H1 (cell line): ENCODE results near the gene EIF4E3. TPM values are rescaled to one million over a fixed set of nuclear protein-coding genes. Genes with fewer than 3 reads are reported as not detected.

Source experiments
- ASH2L ChIP-seq: fragments of 200-600, 300-600 bp; sonication (generic); IDR thresholded peaks from one replicate; pipeline ENCODE4 v1.7.1; 2017; ENCODE audit warnings: low read length
- ATF2 ChIP-seq: IDR thresholded peaks from 2 replicates; pipeline ENCODE4 v1.6.1; 2012; ENCODE audit warnings: low read length, inconsistent platforms
- CEBPB ChIP-seq: IDR thresholded peaks from 2 replicates; pipeline ENCODE4 v1.6.1; 2012; ENCODE audit warnings: low read depth, low read length
- CHD7 ChIP-seq: fragments of 300-600 bp; sonication (generic); IDR thresholded peaks from 2 replicates; pipeline ENCODE4 v1.7.1; 2012; ENCODE audit warnings: low read length, moderate library complexity, mild to moderate bottlenecking, inconsistent platforms; ENCODE audit not compliant: insufficient replicate concordance
- RNF2 ChIP-seq: fragments of 200-900, 300-1000 bp; sonication (generic); IDR thresholded peaks from 2 replicates; pipeline ENCODE4 v1.7.1; 2016; ENCODE audit warnings: borderline replicate concordance, low read depth, mild to moderate bottlenecking, antibody characterized with exemption, low read length; ENCODE audit not compliant: poor library complexity, severe bottlenecking; ENCODE audit errors: missing control alignments
- SP1 ChIP-seq: IDR thresholded peaks from 2 replicates; pipeline ENCODE4 v1.6.1; 2011; ENCODE audit warnings: low read depth, low read length
- SP2 ChIP-seq: IDR thresholded peaks from 2 replicates; pipeline ENCODE4 v1.6.1; 2012; ENCODE audit warnings: mild to moderate bottlenecking, low read length, inconsistent platforms
- TAF1 ChIP-seq: IDR thresholded peaks from 2 replicates; pipeline ENCODE4 v1.6.1; 2011; ENCODE audit warnings: mild to moderate bottlenecking, low read depth, low read length
- polyA plus RNA-seq, 7 experiments: library from polyadenylated mRNA; depleted of rRNA in 3 of 7; stranded (reverse) in 5 of 7; unstranded in 2 of 7; fragments of >200 nt in 5 of 7; fragments of 200-250 nt in 2 of 7; gene quantifications; 1 replicate in 5 of 7; 2 replicates in 1 of 7; 4 replicates in 1 of 7; pipeline versions ENCODE4 v1.2.1 to v1.2.3, GENCODE V29; 2011 to 2013; ENCODE audit warnings: missing spikeins in 2 of 7, mixed read lengths in 2 of 7
- total RNA-seq: library from RNA; stranded (reverse); fragmentation: NEBNext Ultra II Directional; extraction: Animal tissue kit (Norgen Biotek cat#: 25700); gene quantifications from 2 replicates; pipeline ENCODE4 v1.2.1, GENCODE V29; 2021

Gene EIF4E3
- total and polyA plus RNA-seq, 2 of the 8 experiments (the other 6 are each of a cell fraction or from before 2014, with no cell fraction given): 5.2 to 17.0 TPM

GRCh38 chr3:71705681-71706080 is 19.5 kb downstream of the EIF4E3 start (continued):
- TF ChIP-seq CHD7 (no peak), SP1 (no peak), RNF2 (no peak), SP2 (no peak), ATF2 (no peak), TAF1 (no peak), CEBPB (no peak), ASH2L (no peak)
